ENCODE data around the gene STUB1.
"Not testable (repeated sequence)": the region's sequence is repeated elsewhere in the genome, so short reads cannot be mapped to it uniquely, and the experiment has no call there.

The STUB1 gene

DNA sequence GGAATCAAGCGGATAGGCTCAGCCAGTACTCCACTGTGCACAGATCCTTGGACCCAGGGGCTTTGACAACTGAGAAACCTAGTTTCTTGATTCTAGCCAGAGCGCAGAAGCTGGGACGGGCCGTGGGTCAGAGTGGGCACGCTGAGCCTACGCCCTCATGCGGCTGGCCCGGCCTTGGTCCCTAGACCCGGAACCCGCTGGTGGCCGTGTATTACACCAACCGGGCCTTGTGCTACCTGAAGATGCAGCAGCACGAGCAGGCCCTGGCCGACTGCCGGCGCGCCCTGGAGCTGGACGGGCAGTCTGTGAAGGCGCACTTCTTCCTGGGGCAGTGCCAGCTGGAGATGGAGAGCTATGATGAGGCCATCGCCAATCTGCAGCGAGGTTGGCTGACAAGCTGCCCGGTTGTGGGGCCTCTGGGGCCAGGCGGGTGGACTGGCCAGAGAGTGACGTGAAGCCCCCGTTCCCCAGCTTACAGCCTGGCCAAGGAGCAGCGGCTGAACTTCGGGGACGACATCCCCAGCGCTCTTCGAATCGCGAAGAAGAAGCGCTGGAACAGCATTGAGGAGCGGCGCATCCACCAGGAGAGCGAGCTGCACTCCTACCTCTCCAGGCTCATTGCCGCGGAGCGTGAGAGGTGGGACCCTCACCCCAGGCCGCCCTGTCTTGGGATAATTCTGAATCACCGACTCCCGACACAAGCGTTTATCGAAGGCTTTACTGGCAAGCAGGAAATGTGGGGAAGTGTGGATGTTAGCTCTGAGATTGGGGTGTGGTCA lies 946 bp downstream of the STUB1 start:
- DNase-seq = no peak

DNA sequence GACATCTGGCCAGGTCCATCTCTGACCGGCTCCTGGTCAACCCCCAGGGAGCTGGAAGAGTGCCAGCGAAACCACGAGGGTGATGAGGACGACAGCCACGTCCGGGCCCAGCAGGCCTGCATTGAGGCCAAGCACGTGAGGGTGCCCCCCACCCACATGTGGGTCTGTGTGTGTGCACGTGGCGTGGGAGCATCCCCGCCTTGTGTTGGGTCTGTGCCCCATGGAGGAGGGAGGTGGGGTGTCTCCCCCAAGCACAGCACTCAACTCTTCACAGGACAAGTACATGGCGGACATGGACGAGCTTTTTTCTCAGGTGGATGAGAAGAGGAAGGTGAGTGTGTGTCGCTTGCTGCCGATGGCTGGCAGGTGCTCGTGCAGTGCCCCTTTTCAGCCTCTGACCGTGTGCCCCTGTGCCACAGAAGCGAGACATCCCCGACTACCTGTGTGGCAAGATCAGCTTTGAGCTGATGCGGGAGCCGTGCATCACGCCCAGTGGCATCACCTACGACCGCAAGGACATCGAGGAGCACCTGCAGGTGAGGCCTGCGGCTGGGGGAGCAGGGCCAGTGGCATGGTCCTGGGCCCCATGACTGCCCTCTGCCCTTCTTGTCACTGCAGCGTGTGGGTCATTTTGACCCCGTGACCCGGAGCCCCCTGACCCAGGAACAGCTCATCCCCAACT lies 1.7 kb downstream of the STUB1 start:
- no peak for DNase-seq

DNA sequence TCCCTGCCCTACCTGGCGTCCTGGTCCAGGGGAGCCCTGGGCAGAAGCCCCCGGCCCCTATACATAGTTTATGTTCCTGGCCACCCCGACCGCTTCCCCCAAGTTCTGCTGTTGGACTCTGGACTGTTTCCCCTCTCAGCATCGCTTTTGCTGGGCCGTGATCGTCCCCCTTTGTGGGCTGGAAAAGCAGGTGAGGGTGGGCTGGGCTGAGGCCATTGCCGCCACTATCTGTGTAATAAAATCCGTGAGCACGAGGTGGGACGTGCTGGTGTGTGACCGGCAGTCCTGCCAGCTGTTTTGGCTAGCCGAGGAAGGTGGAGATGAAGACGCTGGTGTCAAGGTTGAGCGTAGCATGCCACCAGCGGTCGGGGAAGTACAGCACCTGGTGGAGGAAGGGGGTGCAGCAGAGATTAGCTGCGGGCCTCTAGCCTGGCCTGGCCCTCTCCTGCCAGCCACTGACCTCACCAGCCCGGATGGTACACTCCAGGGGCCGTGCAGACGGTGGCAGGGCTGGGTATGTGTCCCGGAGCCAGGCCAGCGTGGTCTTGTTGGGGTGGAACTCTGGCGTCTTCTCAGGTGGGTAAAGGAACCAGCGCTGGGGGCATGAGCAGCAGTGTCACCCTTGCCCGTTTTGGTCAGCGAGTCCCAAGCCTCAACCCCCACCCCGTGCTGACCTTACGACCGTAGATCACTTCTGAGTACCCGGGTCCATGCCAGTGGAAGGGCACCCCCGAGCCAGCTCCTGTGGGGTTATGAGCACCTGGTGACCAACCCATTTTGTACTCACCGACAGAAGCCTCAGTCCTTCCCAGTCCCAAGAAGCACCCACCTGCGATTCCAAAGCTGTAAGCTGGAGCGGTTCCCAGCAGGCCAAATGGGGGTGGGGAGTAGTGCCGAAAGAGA lies 2.5 kb downstream of the STUB1 start:
- DNase-seq = no peak

DNA sequence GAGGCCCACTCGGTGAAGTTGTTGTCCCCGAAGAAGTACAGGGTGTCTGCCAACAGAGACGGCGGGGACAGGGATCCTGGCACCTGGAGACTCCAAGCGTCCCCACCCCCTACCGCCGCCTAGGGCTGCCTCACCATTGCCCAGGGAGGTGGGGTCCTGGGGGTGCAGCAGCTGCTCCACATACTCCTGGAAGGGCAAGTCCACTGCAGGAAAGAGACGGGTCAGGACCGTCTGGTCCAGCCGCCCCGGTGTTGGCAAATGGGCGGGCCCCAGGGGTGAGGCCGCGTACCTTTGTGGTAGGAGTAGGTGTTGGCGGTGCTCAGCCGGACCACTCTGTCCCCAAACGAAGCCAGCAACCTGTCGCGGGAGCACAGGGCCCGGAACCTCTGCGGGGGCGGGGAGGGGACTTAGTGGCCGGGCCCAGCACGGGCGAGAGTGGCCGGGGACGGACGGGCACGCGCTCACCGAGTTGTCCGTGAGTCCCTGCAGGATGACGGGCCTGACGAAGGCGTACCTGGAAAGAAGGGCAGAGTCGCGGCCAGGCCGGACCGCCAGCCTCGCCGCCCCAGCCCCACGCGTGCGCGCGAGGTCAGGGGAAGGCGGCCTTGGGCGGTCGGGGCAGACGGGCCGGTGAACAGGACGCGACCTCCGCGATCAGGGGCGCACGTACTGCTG lies 3.3 kb downstream of the STUB1 start:
- DNase-seq = no peak

DNA sequence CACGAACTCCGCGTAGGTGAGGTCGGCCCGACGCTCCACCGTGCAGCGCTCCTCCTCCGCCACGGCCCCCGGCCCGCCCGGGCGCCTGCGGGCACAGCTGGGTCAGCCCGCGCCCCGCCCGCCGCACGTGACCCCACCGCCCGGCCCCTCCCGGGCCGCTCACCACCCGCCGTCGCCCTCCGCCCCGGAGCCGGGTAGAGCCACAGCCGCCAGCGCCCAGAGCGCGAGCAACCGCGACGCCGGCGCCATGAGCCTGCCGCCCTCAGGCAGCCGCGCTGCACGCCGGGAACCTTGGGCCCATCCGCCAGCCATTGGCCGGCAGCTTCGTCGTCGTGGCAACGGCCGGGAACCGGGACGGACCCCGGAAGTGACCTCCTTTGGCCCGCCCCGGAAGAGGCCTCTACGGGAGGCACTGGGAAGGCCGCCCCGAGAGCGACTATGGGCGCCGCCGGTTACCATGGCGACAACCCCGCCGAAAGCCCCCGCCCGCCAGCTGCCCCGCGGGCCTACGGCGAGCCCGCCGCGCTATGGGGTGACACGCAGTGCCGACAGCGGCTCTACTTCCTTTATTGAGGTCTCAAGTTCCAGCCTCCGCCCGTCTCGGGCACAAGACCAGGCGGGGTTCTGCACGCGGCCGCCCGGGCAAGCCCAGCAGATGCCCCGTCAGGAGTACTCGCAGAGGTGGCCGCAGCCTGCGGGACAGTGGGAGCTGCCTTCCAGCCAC lies 4.0 kb downstream of the STUB1 start, which contains the start of gene JMJD8:
JMJD8 (minus strand) TSS at position 264 of the 724 bp plus-strand sequence; CDS start at position 249, 15 bp downstream.
- peak; percentile 97 for DNase-seq

DNA sequence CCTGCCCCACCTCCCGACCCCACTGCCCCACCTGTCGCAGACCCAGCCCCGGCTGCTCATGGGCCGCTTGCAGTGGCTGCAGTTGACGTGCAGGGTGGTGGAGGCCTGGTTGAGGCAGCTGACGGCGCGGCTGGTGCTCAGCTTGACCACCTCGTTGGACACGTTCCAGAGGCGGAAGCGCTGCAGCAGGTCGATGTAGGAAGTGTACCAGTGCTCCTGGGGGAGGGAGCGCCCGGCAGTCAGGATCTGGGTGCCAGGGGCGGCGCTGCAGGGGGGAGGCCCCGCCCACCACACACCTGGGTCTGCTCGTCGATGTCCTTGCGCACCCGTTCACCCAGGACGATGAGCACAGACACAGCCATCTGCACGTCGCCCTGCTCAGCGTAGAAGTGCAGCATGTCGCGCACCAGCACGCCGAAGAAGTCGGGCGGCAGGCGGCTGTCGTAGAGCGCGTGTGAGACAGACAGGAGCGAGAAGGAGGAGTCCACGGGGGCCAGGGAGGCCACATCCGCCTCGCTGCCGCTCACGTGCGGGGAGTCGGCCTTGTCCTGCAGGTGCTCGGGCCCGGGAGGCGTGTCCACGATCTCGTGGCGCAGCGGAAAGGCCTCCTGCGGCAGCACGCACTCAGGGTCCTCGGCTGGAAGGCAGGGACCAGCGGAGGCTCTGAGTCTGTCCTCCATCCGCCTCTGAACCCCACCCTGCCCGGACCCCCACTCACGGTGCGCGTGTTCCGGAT lies 4.9 kb downstream of the STUB1 start:
- DNase-seq = no peak

DNA sequence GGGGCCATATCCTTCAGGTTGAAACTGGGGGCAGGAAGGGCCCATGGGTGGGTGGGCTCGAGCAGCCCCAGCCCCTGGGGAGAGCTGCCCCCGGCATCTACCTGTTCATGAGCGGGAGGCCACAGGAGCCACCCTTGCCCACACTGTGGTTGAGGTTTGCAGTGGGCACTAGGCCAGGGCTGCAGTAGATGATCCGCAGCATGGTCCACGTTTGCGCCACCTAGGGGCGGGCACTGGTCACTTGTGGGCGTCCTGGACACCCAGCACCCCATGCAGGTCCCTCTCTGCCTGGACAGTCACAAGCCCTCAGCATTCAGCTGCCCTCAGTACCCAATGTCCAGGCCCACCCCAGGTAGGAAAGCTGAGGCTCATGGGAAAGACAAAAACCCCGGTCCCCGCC lies 5.8 kb downstream of the STUB1 start:
- DNase-seq = no peak

DNA sequence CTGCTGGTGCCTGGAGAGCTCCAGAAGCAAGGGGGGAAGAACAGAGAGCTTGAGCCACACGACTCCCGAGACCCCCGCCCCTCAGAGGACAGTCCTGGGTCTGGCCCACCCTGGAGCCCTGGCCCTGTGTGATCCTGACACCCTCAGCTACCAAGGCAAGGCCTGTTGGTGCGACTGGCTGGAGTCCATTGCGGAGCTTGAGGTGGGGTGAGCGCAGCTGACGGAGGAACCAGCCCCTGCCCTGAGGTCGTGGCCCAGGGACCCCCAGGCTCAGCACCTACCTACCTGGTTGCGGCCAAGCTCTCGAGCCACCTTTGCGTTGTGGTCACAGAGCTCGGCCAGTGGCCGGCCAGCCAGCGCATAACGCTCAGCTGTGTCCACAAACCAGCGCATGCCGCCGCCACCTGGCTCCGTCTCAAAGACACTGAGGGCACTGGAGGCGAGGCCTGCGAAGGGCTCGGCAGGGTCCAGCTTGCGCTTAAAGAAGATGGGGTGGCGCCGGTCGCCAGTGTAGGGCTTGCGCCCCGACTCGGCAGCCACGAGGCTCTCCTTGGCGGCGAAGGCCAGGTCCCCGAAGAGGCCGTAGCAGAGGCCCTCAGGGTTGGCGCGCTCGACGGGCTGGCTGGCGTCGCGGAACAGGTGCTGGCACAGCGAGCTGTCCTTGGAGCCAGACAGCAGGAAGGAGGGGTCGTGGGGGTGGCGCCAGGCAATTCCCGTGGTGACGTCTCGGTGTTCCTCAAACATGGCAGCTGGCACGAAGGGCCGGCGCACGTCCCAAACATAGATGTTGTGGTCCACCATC lies 6.5 kb downstream of the STUB1 start:
- DNase-seq = no peak

DNA sequence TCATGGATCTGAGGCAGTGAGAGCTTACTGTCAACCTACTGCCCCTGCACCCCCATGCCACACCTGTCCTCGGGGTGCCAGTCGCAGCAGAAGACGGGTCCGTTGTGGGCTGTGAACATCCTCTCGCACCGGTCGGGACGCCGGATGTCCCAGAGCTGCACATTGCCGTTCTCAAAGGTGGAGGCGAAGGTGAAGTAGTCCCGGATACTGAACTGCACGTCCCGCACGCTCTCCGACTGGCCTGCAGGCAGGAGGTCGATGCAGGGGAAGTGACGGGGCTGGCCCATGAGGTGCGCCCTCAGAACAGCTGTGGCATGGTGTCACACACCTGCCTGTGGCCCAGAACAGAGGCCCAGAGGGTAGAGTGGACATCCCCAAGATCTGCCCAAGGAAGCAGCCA lies 7.3 kb downstream of the STUB1 start:
- DNase-seq = no peak

DNA sequence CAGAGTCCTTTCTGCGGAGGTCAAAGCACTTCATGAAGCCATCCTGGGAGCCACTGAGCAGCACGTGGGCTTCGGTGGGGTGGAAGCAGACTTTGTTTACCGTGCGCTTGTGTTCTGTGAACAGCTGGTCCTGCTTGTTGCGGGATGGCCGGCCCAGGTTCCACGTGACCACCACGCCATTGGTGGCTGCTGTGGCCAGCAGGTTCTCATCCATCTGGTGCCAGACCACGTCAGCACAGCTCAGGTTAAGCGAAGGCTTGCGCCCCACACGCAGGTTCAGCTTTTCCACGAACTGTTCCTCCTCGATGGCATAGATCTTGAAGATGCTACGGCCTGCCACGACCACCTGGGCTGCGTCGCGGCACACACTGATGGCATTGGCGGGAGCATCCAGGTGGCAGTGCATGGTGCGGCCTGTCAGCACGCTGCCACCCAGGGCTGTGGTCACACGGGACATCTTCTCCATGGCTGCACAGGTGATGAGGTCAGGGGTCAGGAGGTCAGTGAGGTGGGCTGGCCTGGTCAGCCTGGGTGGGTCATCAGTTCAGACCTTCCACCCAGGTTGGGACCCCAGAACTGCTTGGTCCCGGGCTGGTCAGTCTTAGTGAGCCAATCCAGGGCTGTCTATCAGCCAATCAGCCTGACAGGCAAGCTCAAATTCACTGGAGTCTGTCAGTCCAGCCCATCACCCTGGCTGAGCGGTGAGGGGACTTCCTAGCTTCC lies 9.1 kb downstream of the STUB1 start:
- DNase-seq = no peak

DNA sequence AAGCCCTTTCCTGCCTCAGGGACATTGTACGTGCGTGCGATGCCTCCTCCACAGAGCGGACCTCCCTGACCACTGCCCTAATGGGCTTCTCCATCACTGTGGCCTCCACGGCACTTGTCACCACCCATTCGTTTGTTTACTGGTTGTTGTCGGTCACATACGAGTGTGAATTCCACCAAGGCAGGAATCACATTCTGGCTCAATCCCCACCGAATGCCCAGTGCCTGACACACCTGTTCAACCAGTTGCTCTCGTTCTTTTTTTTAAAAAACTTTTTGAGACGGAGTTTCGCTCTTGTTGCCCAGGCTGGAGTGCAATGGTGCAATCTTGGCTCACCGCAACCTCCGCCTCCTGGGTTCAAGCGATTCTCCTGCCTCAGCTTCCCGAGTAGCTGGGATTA lies 11.0 kb downstream of the STUB1 start:
- not testable (repeated sequence) for DNase-seq

DNA sequence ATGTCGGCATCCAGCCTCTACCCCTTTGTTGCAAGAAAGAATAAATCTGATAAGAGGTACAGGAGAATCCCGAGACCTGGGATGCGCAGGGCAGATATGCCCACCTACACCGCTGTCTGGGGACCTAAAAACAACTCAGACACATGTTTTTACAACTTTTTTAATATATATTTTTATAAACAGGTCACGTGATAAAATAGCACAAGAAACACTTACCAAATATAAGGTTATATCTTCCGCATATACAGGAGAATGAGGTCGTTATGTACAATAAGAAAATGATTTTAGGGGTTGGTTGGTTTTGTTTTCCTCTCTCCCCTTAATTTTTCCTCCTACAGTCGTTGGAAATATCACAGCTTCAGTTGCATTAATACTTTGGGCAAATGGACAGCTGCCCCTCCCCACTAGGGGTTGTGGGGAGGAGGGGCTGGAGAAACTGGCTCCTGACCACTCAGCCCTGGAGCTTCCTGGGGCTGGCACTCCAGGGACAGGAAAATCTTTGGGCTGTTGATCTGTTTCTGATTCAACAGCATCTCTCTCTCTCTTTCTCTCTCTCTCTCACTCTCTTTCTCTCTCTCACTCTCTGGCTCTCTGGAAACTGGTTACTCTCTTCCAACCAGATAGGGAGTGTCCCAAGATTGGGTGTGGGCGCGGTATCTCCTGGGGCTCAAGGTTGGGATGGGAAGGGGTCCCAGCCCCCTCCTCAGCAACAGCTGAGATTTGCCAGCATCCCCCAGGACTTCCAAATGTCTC lies 12.3 kb downstream of the STUB1 start:
- no peak for DNase-seq

DNA sequence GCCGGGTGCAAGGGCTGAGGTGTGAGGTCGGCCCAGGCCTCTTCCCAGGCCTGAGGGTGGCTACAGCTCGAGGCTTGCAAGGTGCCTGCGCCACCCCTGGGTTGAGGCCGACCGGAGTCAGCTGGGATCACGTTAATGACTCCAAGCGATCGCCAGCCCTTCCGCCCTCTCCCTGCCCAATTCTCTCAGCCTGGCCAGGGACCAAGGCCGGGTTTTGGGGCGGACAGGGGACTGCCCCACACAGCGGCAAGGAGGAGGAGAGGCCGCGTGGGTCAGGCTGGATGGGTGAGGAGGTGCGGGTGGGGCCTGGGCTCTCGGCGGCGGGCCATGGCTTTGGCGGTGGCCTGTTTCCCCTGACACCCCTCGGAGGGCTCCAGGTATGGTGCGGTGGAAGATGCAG lies 13.2 kb downstream of the STUB1 start:
- DNase-seq = no peak

DNA sequence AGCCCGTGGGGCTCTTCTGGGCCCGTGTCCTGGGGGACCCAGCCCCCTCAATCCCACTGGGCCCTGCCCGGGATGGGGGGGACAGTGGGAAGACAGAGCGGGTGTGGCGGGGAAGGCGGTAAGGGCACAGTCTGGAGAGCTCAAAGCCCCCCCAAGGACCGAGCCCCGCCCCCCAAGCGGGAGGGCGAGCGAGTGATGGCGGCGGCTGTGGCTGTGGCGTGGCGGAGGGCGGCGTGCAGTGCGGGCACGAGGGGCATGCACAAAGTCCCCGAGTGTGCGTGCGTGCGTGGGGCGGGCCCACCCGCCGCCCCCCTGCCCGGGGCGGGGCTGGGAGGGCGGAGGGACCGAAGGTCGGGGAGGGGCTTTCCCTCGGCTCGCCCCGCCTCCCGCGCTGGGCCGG lies 13.6 kb downstream of the STUB1 start:
- no peak for DNase-seq

DNA sequence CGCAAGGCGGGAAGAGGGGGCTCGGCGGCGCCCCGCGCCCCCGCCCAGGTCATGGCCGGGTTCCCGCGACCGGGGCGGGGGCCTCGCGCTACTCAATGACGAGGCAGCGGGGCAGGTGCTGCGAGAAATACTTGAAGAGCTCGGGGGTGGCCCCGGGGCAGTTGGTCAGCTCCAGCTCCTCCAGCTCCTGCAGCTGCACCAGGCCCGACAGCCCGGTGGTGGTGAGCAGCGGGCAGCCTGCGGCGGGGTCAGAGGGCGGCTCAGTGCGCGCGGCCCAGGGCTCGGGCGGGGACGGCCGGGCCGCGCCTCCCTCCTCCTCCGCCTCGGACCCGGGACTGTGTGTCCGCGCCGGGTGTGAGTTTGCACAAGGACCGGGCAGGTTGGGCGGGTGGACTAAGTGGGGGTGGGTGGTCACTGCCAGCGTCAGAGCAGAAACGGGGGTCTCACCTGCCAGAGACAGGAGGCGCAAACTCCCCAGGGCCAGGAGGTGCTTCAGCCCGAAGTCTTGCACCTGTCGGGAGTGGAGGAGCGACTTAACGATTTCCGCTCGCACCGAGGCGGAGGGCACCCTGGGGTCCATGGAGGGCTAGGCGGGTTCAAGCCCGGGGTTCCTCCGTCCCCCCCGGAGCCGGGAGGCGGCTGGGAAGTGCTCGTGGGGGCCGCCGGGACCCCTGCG lies 14.1 kb downstream of the STUB1 start:
- no peak for DNase-seq

DNA sequence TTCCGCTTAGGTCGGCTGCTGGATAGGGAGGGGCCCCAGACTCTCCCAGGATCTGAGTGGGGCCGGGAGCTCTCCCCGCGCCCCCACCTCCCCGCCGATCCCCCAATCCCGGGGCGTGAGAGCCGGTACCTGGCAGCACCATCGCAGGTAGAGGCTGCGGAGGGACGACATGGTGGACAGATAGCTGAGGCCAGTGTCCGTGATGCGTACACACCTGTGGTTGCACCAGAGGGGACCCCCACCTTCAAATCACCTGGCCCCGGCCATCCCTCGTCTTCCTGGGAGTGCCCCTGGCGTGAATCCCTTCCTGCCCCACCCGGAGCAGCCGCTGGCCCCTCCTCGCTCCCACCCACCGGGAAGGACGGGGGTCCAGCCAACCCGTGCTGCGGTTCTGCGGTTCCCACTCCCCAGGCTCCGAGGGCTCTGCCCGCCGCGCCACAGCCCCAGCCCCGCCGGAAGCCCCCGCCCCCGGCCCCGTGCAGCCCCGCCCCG lies 14.7 kb downstream of the STUB1 start:
- no peak for DNase-seq

DNA sequence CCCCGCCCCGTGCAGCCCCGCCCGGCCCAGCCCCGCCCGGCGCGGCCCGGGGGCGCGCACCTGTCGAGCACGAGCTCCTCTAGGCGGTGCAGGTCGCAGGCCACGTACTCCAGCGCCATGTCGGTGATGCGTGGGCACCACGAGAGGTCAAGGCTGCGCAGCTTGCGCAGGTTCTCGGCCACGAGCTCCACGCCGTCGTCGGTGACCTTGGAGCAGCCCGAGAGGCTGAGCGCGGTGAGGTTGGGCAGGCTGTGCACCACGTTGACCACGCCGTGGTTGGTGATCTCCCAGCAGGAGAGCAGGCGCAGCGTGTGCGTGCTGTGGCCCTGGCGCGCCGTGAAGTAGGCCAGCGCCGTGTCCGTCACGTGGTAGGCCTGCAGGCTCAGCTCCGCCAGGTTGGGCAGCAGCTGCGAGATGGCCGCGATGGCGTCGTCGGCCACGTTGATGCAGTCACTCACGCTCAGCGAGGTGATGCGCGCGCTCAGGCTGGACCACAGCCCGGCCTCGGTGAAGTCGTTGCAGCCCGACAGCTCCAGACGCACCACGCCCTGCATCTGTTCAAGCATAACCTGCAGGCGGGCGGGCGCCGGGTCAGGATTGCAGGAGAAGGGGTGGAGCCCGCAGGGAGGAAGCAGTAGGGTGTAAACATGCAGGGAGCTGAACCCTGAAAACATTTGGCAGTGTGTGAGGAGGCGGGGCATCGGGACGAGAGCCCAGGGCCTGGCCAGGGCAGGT lies 15.3 kb downstream of the STUB1 start:
- DNase-seq = no peak

Measured in left hindlimb (tissue), 1 donor.